HepG2 (cell line): ENCODE measurements around the gene ZFR. TPM values are rescaled to one million over a fixed set of nuclear protein-coding genes. Genes with fewer than 3 reads are reported as not detected.

ENCODE experiments used
- ATAC-seq: fragments of 200-7000 bp; cut with Tn5 transposase; 3 replicates; pipeline ENCODE4 v1.9.1; 2020; ENCODE audit warnings: mild to moderate bottlenecking, moderate library complexity
- BruUV-seq: library from RNA; stranded (reverse); fragments of 400-500 nt; replicated peaks from 2 replicates; lab custom pipeline; 2021; lab: Mats Ljungman, UMichigan
- CTCF ChIA-PET: fragments of 300-600 bp; formaldehyde crosslinking; extraction: SDS; loops from one replicate; lab custom pipeline; 2021; ENCODE audit warnings: low total read pairs, inconsistent platforms, low intra/inter-chr PET ratio; lab: Yijun Ruan, JAX
- POLR2A ChIA-PET: fragments of 350-600 bp; sonication (Branson Sonifier 250); formaldehyde crosslinking; loops from one replicate; lab custom pipeline; 2020; ENCODE audit warnings: antibody characterized with exemption, inconsistent platforms; lab: Yijun Ruan, JAX
- DNase-seq: peaks from one replicate; pipeline ENCODE4 v3.0.0-alpha.2; 2015; ENCODE audit warnings: low spot score
- FAIRE-seq: peaks from 3 replicates; lab custom pipeline; 2011; peaks lifted over from hg19 to GRCh38; lab: Jason Lieb, UNC
- H2AFZ ChIP-seq: one replicate; pipeline ENCODE4 v1.6.1; 2011; ENCODE audit warnings: low read length, inconsistent platforms
- H3K27ac ChIP-seq: fragments of 300-600 bp; 3 replicates; pipeline ENCODE4 v1.8.0; 2011; ENCODE audit warnings: mixed run types, mild to moderate bottlenecking, mixed read lengths, low read length, inconsistent platforms; ENCODE audit not compliant: insufficient read depth; ENCODE audit errors: extremely low read length
- H3K27me3 ChIP-seq, 2 experiments: fragments of 200-600 bp in 1 of 2; 2 replicates in 1 of 2; 3 replicates in 1 of 2; pipeline versions ENCODE4 v1.6.0 to v1.8.0; 2011; ENCODE audit warnings: low read length in 2 of 2, mild to moderate bottlenecking in 2 of 2, moderate library complexity in 2 of 2, inconsistent platforms in 1 of 2; ENCODE audit not compliant: insufficient read depth in 2 of 2, control insufficient read depth in 1 of 2
- H3K36me3 ChIP-seq, 2 experiments: fragments of 200-600 bp in 1 of 2; replicated peaks in 1 of 2; 2 replicates in 1 of 2; 3 replicates in 1 of 2; pipeline versions ENCODE4 v1.5.1 to v1.8.0; 2011; ENCODE audit warnings: low read length in 2 of 2, inconsistent platforms in 1 of 2; ENCODE audit not compliant: insufficient read depth in 2 of 2, control insufficient read depth in 1 of 2
- H3K4me1 ChIP-seq: 2 replicates; pipeline ENCODE4 v1.5.1; 2012; ENCODE audit warnings: low read length, inconsistent platforms; ENCODE audit not compliant: insufficient read depth
- H3K4me2 ChIP-seq: 2 replicates; pipeline ENCODE4 v1.6.0; 2011; ENCODE audit warnings: low read depth, low read length, inconsistent platforms
- H3K4me3 ChIP-seq, 3 experiments: fragments of 200-600 bp in 1 of 3; sonication (generic), shearing (Covaris generic) in 1 of 3; replicated peaks in 1 of 3; 2 replicates each; pipeline ENCODE4 v1.5.1; 2011 to 2016; ENCODE audit warnings: low read length in 3 of 3, inconsistent platforms in 2 of 3, low read depth in 2 of 3, mild to moderate bottlenecking in 2 of 3, control low read depth in 1 of 3, mixed read lengths in 1 of 3; ENCODE audit not compliant: insufficient read depth in 1 of 3
- H3K79me2 ChIP-seq: one replicate; pipeline ENCODE4 v1.6.1; 2011; ENCODE audit warnings: low read length, inconsistent platforms; ENCODE audit not compliant: insufficient read depth
- H3K9ac ChIP-seq: 2 replicates; pipeline ENCODE4 v1.6.0; 2011; ENCODE audit warnings: mild to moderate bottlenecking, low read depth, low read length, inconsistent platforms; ENCODE audit not compliant: insufficient read depth
- H3K9me3 ChIP-seq: 2 replicates; pipeline ENCODE4 v1.5.1; 2012; ENCODE audit warnings: mild to moderate bottlenecking, low read length
- H4K20me1 ChIP-seq: 2 replicates; pipeline ENCODE4 v1.6.0; 2011; ENCODE audit warnings: inconsistent platforms, mild to moderate bottlenecking, low read length, moderate library complexity; ENCODE audit not compliant: insufficient read depth
- AHR ChIP-seq: IDR thresholded peaks from 2 replicates; pipeline ENCODE4 v1.6.1; 2018; ENCODE audit warnings: missing genetic modification reagents, missing compliant biosample characterization
- KDM5B ChIP-seq: sonication (generic); formaldehyde crosslinking; IDR thresholded peaks from 2 replicates; pipeline ENCODE4 v1.4.0; 2020; ENCODE audit warnings: missing genetic modification reagents, mild to moderate bottlenecking, borderline replicate concordance
- LBX2 ChIP-seq: sonication (generic); formaldehyde crosslinking; IDR thresholded peaks from 2 replicates; pipeline ENCODE4 v1.5.0; 2020; ENCODE audit warnings: missing genetic modification reagents, mild to moderate bottlenecking, borderline replicate concordance
- MED1 ChIP-seq: sonication (generic); formaldehyde crosslinking; IDR thresholded peaks from 2 replicates; pipeline ENCODE4 v1.4.0; 2020; ENCODE audit warnings: missing genetic modification reagents
- MTA1 ChIP-seq: sonication (generic); formaldehyde crosslinking; IDR thresholded peaks from 2 replicates; pipeline ENCODE4 v1.4.0; 2020; ENCODE audit warnings: missing genetic modification reagents, mild to moderate bottlenecking, borderline replicate concordance
- PRPF4 ChIP-seq: fragments of 200-400 bp; formaldehyde crosslinking; IDR thresholded peaks from 2 replicates; pipeline ENCODE4 v1.6.1; 2016; ENCODE audit warnings: low read length, low read depth; ENCODE audit not compliant: poor library complexity, severe bottlenecking
- RELA ChIP-seq: sonication (generic); formaldehyde crosslinking; IDR thresholded peaks from 2 replicates; pipeline ENCODE4 v1.4.0; 2020; ENCODE audit warnings: missing genetic modification reagents
- SMAD1 ChIP-seq: sonication (generic); formaldehyde crosslinking; IDR thresholded peaks from 2 replicates; pipeline ENCODE4 v1.4.0; 2020; ENCODE audit warnings: missing genetic modification reagents, low read depth, mild to moderate bottlenecking, borderline replicate concordance
- TRIM24 ChIP-seq: sonication (generic); formaldehyde crosslinking; IDR thresholded peaks from 2 replicates; pipeline ENCODE4 v1.8.0; 2022; ENCODE audit warnings: mild to moderate bottlenecking, missing genetic modification reagents
- ZMAT3 ChIP-seq: sonication (generic); formaldehyde crosslinking; conservative IDR thresholded peaks from 2 replicates; pipeline ENCODE4 v1.7.0; 2021; ENCODE audit warnings: missing genetic modification reagents
- ZMYM3 ChIP-seq: sonication (generic); formaldehyde crosslinking; IDR thresholded peaks from 2 replicates; pipeline ENCODE4 v1.5.1; 2020; ENCODE audit warnings: mild to moderate bottlenecking, missing genetic modification reagents
- ZNF180 ChIP-seq: sonication (generic); formaldehyde crosslinking; IDR thresholded peaks from 2 replicates; pipeline ENCODE4 v1.4.0; 2020; ENCODE audit warnings: low read depth, missing genetic modification reagents, borderline replicate concordance
- ZNF224 ChIP-seq: sonication (generic); formaldehyde crosslinking; IDR thresholded peaks from 2 replicates; pipeline ENCODE4 v1.5.0; 2020; ENCODE audit warnings: mild to moderate bottlenecking, missing genetic modification reagents
- ZNF530 ChIP-seq: sonication (generic); formaldehyde crosslinking; IDR thresholded peaks from 2 replicates; pipeline ENCODE4 v1.5.0; 2020; ENCODE audit warnings: low read depth, mild to moderate bottlenecking, missing genetic modification reagents
- ZNF569 ChIP-seq: sonication (generic); formaldehyde crosslinking; IDR thresholded peaks from 2 replicates; pipeline ENCODE4 v1.5.0; 2020; ENCODE audit warnings: mild to moderate bottlenecking, missing genetic modification reagents, moderate library complexity, borderline replicate concordance
- ZNF704 ChIP-seq: sonication (generic); formaldehyde crosslinking; IDR thresholded peaks from 2 replicates; pipeline ENCODE4 v1.8.1; 2023; ENCODE audit warnings: mild to moderate bottlenecking, inconsistent platforms, moderate library complexity, missing genetic modification reagents, borderline replicate concordance
- ZNF746 ChIP-seq: sonication (generic); formaldehyde crosslinking; IDR thresholded peaks from 2 replicates; pipeline ENCODE4 v1.8.0; 2022; ENCODE audit warnings: mild to moderate bottlenecking, missing genetic modification reagents
- ZNF781 ChIP-seq: sonication (generic); formaldehyde crosslinking; IDR thresholded peaks from 2 replicates; pipeline ENCODE4 v1.5.1; 2020; ENCODE audit warnings: borderline replicate concordance, mild to moderate bottlenecking, missing genetic modification reagents; ENCODE audit errors: not compliant biosample characterization
- WGBS: methylation state at CpG from one replicate; pipeline ENCODE4 v1.1.6; 2017; ENCODE audit warnings: low lambda C conversion rate; 5-methylcytosine and 5-hydroxymethylcytosine counted together
- in situ Hi-C: cut with HindIII; loops from 2 replicates; pipeline ENCODE4 v1.10.0; 2017; ENCODE audit warnings: low pct_unique_long_range_greater_than_20kb; ENCODE audit not compliant: extremely low pct_ligation_motif_present
- intact Hi-C: fragments of 100-400 bp; cut with micrococcal nuclease; formaldehyde crosslinking; loops from one replicate; pipeline ENCODE4 v1.10.0; 2022; ENCODE audit not compliant: unreplicated experiment
- polyA plus RNA-seq, 8 experiments: library from polyadenylated mRNA; depleted of rRNA in 3 of 8; stranded (reverse) in 7 of 8; unstranded in 1 of 8; fragments of >200 nt; fragmentation: Illumina TruSeq in 4 of 8; extraction: Trizol in 4 of 8; gene quantifications; 2 replicates each; pipeline versions ENCODE4 v1.2.1 to v1.2.3, GENCODE V29; 2011 to 2016; ENCODE audit warnings: low read depth in 4 of 8, missing spikeins in 1 of 8, mixed read lengths in 1 of 8; ENCODE audit not compliant: insufficient read depth in 1 of 8
- total RNA-seq, 5 experiments: library from RNA; depleted of rRNA; stranded (reverse); fragments of >200 nt; fragmentation: Illumina TruSeq; extraction: Trizol; gene quantifications; 2 replicates each; pipeline ENCODE4 v1.2.3, GENCODE V29; 2016; ENCODE audit warnings: low read depth in 1 of 5

ZFR gene
- total and polyA plus RNA-seq, 2 of the 13 experiments (the other 11 are each of a cell fraction or from before 2014, with no cell fraction given), result 89.0 to 92.8 TPM

GRCh38 chr5:32475334-32476097, 31.0 kb upstream of the ZFR start:
- no peak for ATAC-seq
- BruUV-seq, result no TSS peak
- in situ Hi-C loops, result no loop called here
- Histone ChIP-seq H3K9me3 (no peaks in the 10 kb centered on the region), H3K79me2 (no peaks in the 10 kb centered on the region), H3K4me1 (peaks cover 18% of the 10 kb centered on the region), H3K4me2 (no peak overlapping the region), H3K9ac (no peak overlapping the region), H4K20me1 (no peaks in the 10 kb centered on the region), H3K36me3 (no peaks in the 10 kb centered on the region), H3K27ac (no peak overlapping the region), H2AFZ (no peak overlapping the region), H3K4me3 (no peak overlapping the region), H3K27me3 (no peaks in the 10 kb centered on the region)
- intact Hi-C loops, result no loop called here
- no peak for DNase-seq
- ChIA-PET POLR2A (no interaction called here), CTCF (no interaction called here)
- no peak for FAIRE-seq
- TF ChIP-seq ZNF704 (CRISPR knock-in tag), result no peak
- TF ChIP-seq ZNF781 (CRISPR knock-in tag), result no peak
- no peak for TF ChIP-seq ZNF746 (CRISPR knock-in tag)
- TF ChIP-seq ZMAT3 (CRISPR knock-in tag), result no peak
- TF ChIP-seq TRIM24, result no peak
- TF ChIP-seq ZMYM3, result no peak
- TF ChIP-seq ZNF530, result no peak
- TF ChIP-seq KDM5B (CRISPR knock-in tag), result no peak
- TF ChIP-seq MTA1 (CRISPR knock-in tag), result no peak
- no peak for TF ChIP-seq MED1 (CRISPR knock-in tag)
- no peak for TF ChIP-seq ZNF180 (CRISPR knock-in tag)
- TF ChIP-seq PRPF4, result no peak
- no peak for TF ChIP-seq RELA
- TF ChIP-seq SMAD1 (CRISPR knock-in tag), result no peak
- TF ChIP-seq AHR (CRISPR knock-in tag), result no peak
- TF ChIP-seq LBX2 (CRISPR knock-in tag), result no peak
- no peak for TF ChIP-seq ZNF224
- no peak for TF ChIP-seq ZNF569 (CRISPR knock-in tag)
- WGBS, result 51% methylated on average over 6 of the region's 6 CpGs
